NCI-H2081 treated with DMSO at 0.1 percent for 48 hours (cell line): ENCODE results near the gene LBHD1.
A peak's percentile ranks its signal among the peaks of the same experiment; 100 is the strongest.
"Not testable (repeated sequence)": the region's sequence is repeated elsewhere in the genome, so short reads cannot be mapped to it uniquely, and the experiment has no call there.

Source experiments
- DNase-seq: peaks from one replicate; lab custom pipeline; 2025; lab: John Stamatoyannopoulos, UW

LBHD1 gene

GRCh38 chr11:62671608-62672389 lies at the start of gene LBHD1, which contains the start of gene UQCC3:
LBHD1 (minus strand) TSS chr11:62672267; CDS start chr11:62670031, 2,236 bp downstream.
UQCC3 (plus strand) TSS chr11:62671673; CDS start chr11:62671746, 73 bp downstream.
- peak; percentile 19 for DNase-seq

GRCh38 chr11:62719302-62719978 lies 47.4 kb upstream of the LBHD1 start:
- DNase-seq, result no peak

GRCh38 chr11:62716816-62717215 lies 44.7 kb upstream of the LBHD1 start:
- DNase-seq, result no peak

- no peak for DNase-seq
These were observed 44.1 kb upstream of the LBHD1 start for GRCh38 chr11:62716206-62716605.

GRCh38 chr11:62715150-62716130 lies 43.4 kb upstream of the LBHD1 start:
- DNase-seq, result no peak

- no peak for DNase-seq
These were observed 41.3 kb upstream of the LBHD1 start for GRCh38 chr11:62713343-62713742.

GRCh38 chr11:62712861-62713260 lies 40.8 kb upstream of the LBHD1 start:
- DNase-seq, result no peak

- no peak for DNase-seq
These were observed 40.3 kb upstream of the LBHD1 start for GRCh38 chr11:62712276-62712812.

- DNase-seq, result no peak
These were observed 37.9 kb upstream of the LBHD1 start for GRCh38 chr11:62710001-62710345.

- peak; percentile 97 for DNase-seq
These were observed 37.4 kb upstream of the LBHD1 start for GRCh38 chr11:62709247-62710000.

GRCh38 chr11:62708793-62709192 lies 36.7 kb upstream of the LBHD1 start:
- no peak for DNase-seq

- DNase-seq, result no peak
These were observed 36.3 kb upstream of the LBHD1 start for GRCh38 chr11:62708392-62708791.

GRCh38 chr11:62707277-62707861 lies 35.3 kb upstream of the LBHD1 start, which contains the start of the genes BSCL2 and GNG3:
BSCL2 (minus strand) TSS chr11:62707424; CDS start chr11:62707195, 229 bp downstream.
GNG3 (plus strand) TSS chr11:62707676; CDS start chr11:62708296, 620 bp downstream.
- DNase-seq, result no peak

GRCh38 chr11:62706850-62707247 lies 34.8 kb upstream of the LBHD1 start:
- DNase-seq, result no peak

GRCh38 chr11:62705880-62706849 lies 34.1 kb upstream of the LBHD1 start:
- DNase-seq, result peak; percentile 86

GRCh38 chr11:62705413-62705812 lies 33.3 kb upstream of the LBHD1 start:
- DNase-seq, result no peak

GRCh38 chr11:62703921-62704320 lies 31.9 kb upstream of the LBHD1 start:
- DNase-seq, result not testable (repeated sequence)

- DNase-seq, result no peak
These were observed 30.2 kb upstream of the LBHD1 start for GRCh38 chr11:62702246-62702645.

- no peak for DNase-seq
These were observed 22.5 kb upstream of the LBHD1 start for GRCh38 chr11:62694455-62695167.
